ENCODE results near the gene CBFA2T3. TPM values are rescaled to one million over a fixed set of nuclear protein-coding genes. Genes with fewer than 3 reads are reported as not detected.
A peak's percentile ranks its signal among the peaks of the same experiment; 100 is the strongest.

CBFA2T3 gene
- total RNA-seq = 1.3 TPM

DNA sequence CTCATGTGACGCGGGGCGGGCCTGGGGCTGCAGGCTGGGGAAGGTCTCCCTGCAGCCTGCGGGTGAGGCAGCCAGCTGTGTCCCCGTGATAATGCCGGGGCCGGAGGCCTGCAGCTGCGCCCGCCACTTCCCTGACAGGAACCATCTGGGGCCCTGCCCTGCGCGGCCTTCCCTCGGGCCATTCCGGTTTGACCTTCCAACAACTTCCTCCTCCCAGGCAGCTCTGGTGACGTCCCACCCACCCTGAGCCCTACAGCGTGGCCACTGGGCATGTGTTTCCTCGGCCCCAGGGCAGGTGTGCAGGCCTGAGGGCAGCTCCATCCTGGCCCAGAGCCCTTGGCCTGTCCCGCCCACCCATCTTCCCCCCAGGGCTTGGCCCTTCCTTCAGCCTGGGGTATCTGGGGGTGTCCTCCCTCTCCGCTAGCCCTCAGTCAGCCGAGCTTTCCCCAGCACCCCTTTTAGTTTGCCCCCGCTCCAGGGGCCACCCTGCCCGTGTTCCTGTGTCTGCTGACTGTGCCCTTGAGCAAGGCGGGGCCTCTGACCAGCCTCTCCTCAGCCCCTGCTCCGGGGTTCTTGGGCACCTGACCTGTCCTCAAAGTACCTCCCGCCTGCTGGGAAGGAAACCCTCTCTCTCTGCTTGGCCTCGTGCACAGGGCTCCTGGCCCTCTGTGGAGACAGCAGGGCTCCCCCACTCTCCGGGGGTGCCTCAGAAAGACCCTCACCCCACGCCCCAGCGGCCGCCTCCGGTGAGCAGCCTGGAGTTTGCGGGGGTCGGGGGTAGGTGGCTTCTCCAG, at the start of gene CBFA2T3:
CBFA2T3 (minus strand) TSS at position 190 of the 794 bp plus-strand sequence. CDS start 400 bp downstream, outside the sequence.
- no peaks in the 10 kb centered on the region for H3K27me3 ChIP-seq (ENCODE audit: insufficient read depth, low read length)
- peaks cover 57% of the 10 kb centered on the region for H3K4me1 ChIP-seq (ENCODE audit: insufficient read depth, low read length)
- H3K4me3 ChIP-seq (ENCODE audit: low read length) = peak within 1 kb of the TSS; percentile 48
- H3K9me3 ChIP-seq (ENCODE audit: low read depth, low read length) = no peaks in the 10 kb centered on the region

GRCh38 chr16:89026121-89026612, 49.2 kb upstream of the CBFA2T3 start:
- no peaks in the 10 kb centered on the region for H3K27me3 ChIP-seq (ENCODE audit: insufficient read depth, low read length)
- peaks cover 3% of the 10 kb centered on the region for H3K4me1 ChIP-seq (ENCODE audit: insufficient read depth, low read length)
- peaks cover 16% of the 10 kb centered on the region for H3K9me3 ChIP-seq (ENCODE audit: low read depth, low read length)
- no peak overlapping the region for H3K4me3 ChIP-seq (ENCODE audit: low read length)

GRCh38 chr16:89025636-89026035, 48.6 kb upstream of the CBFA2T3 start:
- Histone ChIP-seq H3K27me3 (ENCODE audit: insufficient read depth, low read length) (no peaks in the 10 kb centered on the region), H3K9me3 (ENCODE audit: low read depth, low read length) (peaks cover 16% of the 10 kb centered on the region), H3K4me3 (ENCODE audit: low read length) (no peak overlapping the region), H3K4me1 (ENCODE audit: insufficient read depth, low read length) (no peaks in the 10 kb centered on the region)

- H3K9me3 ChIP-seq (ENCODE audit: low read depth, low read length) = peaks cover 16% of the 10 kb centered on the region
- H3K4me3 ChIP-seq (ENCODE audit: low read length) = no peak overlapping the region
- no peaks in the 10 kb centered on the region for H3K4me1 ChIP-seq (ENCODE audit: insufficient read depth, low read length)
- H3K27me3 ChIP-seq (ENCODE audit: insufficient read depth, low read length) = no peaks in the 10 kb centered on the region
These were observed 47.6 kb upstream of the CBFA2T3 start for GRCh38 chr16:89024546-89025060.

- Histone ChIP-seq H3K4me3 (ENCODE audit: low read length) (no peak overlapping the region), H3K9me3 (ENCODE audit: low read depth, low read length) (peaks cover 16% of the 10 kb centered on the region), H3K4me1 (ENCODE audit: insufficient read depth, low read length) (no peaks in the 10 kb centered on the region), H3K27me3 (ENCODE audit: insufficient read depth, low read length) (no peaks in the 10 kb centered on the region)
These were observed 46.9 kb upstream of the CBFA2T3 start for GRCh38 chr16:89023621-89024511.

- H3K27me3 ChIP-seq (ENCODE audit: insufficient read depth, low read length) = no peaks in the 10 kb centered on the region
- H3K9me3 ChIP-seq (ENCODE audit: low read depth, low read length) = peaks cover 16% of the 10 kb centered on the region
- H3K4me3 ChIP-seq (ENCODE audit: low read length) = no peak overlapping the region
- H3K4me1 ChIP-seq (ENCODE audit: insufficient read depth, low read length) = no peaks in the 10 kb centered on the region
These were observed 46.1 kb upstream of the CBFA2T3 start for GRCh38 chr16:89023151-89023551.

- Histone ChIP-seq H3K9me3 (ENCODE audit: low read depth, low read length) (peaks cover 12% of the 10 kb centered on the region), H3K4me1 (ENCODE audit: insufficient read depth, low read length) (no peaks in the 10 kb centered on the region), H3K4me3 (ENCODE audit: low read length) (no peak overlapping the region), H3K27me3 (ENCODE audit: insufficient read depth, low read length) (no peaks in the 10 kb centered on the region)
These were observed 45.2 kb upstream of the CBFA2T3 start for GRCh38 chr16:89022051-89022836.

GRCh38 chr16:89020925-89021595, 44.1 kb upstream of the CBFA2T3 start:
- H3K9me3 ChIP-seq (ENCODE audit: low read depth, low read length) = peaks cover 2% of the 10 kb centered on the region
- no peak overlapping the region for H3K4me3 ChIP-seq (ENCODE audit: low read length)
- H3K27me3 ChIP-seq (ENCODE audit: insufficient read depth, low read length) = no peaks in the 10 kb centered on the region
- H3K4me1 ChIP-seq (ENCODE audit: insufficient read depth, low read length) = no peaks in the 10 kb centered on the region

GRCh38 chr16:89020068-89020924, 43.3 kb upstream of the CBFA2T3 start:
- no peak overlapping the region for H3K4me3 ChIP-seq (ENCODE audit: low read length)
- H3K4me1 ChIP-seq (ENCODE audit: insufficient read depth, low read length) = no peaks in the 10 kb centered on the region
- no peaks in the 10 kb centered on the region for H3K27me3 ChIP-seq (ENCODE audit: insufficient read depth, low read length)
- H3K9me3 ChIP-seq (ENCODE audit: low read depth, low read length) = no peaks in the 10 kb centered on the region

DNA sequence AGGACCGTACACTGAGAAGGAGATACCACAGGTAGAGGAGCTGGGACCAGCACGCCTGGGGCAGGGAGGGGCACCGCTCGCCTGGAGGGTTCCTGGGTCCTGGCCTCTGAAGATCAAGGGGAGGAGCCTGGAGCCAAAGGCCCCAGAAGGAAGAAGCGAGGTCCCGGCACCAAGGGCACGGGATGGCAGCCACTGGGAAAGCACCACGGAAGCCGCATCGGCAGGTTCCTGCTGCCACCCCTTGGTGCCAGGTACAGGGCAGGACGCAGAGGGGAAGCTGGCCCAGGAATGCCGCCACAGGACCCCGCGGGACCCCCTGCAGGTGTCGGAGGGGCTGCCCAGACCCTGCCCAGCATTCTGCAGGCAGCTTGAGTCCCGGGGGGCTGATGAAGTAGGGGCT, 42.5 kb upstream of the CBFA2T3 start:
- H3K4me3 ChIP-seq (ENCODE audit: low read length) = no peak overlapping the region
- no peaks in the 10 kb centered on the region for H3K27me3 ChIP-seq (ENCODE audit: insufficient read depth, low read length)
- no peaks in the 10 kb centered on the region for H3K4me1 ChIP-seq (ENCODE audit: insufficient read depth, low read length)
- no peaks in the 10 kb centered on the region for H3K9me3 ChIP-seq (ENCODE audit: low read depth, low read length)

DNA sequence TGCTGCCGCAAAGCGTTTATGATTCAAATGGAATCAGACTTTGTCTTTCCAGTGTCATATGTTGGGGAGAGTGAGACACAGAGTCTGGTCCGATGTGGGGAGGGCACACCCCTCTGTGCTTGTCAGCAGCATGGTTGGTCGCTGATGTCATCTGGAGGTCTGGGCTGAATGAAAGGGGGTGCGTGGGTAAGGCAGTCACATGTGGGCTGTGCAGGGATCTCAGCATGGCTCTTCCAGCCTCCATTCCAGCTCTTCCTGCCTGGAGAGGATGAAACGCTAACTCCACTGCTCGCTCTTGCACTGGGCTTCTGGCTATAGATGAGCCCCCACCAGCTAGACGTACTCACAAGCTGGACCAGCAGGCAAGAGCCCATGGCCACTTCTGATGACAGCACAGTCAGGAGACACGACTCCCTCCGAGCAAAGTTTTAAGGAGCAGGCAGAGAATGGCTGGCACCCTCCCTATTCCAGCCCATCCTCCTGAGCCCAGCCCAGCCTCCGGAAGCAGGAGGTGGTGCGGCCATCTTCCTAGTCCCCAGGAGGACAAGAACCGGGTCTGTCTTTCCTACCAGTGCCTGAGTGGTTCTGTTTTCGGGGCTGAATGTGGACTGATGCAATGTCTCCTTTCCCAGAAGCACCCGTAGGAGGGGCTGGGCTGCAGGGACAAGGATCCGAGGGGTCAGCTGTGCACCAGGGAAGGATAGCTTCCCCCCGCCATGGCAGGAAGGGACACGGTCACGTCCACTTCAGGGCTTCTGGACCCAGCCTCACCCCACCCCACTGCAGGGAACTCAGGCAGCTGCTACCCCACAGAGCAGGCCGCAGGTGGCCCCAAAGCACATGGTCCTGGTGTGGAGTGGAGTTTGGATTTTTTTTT, 41.5 kb upstream of the CBFA2T3 start:
- Histone ChIP-seq H3K27me3 (ENCODE audit: insufficient read depth, low read length) (no peaks in the 10 kb centered on the region), H3K4me3 (ENCODE audit: low read length) (no peak overlapping the region), H3K9me3 (ENCODE audit: low read depth, low read length) (no peaks in the 10 kb centered on the region), H3K4me1 (ENCODE audit: insufficient read depth, low read length) (no peaks in the 10 kb centered on the region)

GRCh38 chr16:89017543-89018281, 40.7 kb upstream of the CBFA2T3 start:
- Histone ChIP-seq H3K9me3 (ENCODE audit: low read depth, low read length) (no peaks in the 10 kb centered on the region), H3K4me3 (ENCODE audit: low read length) (no peak overlapping the region), H3K27me3 (ENCODE audit: insufficient read depth, low read length) (no peaks in the 10 kb centered on the region), H3K4me1 (ENCODE audit: insufficient read depth, low read length) (no peaks in the 10 kb centered on the region)
